Naive B cell (primary cell): ENCODE measurements around the gene MAP4K5. TPM values are rescaled to one million over a fixed set of nuclear protein-coding genes. Genes with fewer than 3 reads are reported as not detected.

Experiments used
- ATAC-seq, 2 donors: fragments of 150-1000 bp; cut with Tn5 transposase; 2 replicates each; pipeline ENCODE4 v1.10.0; 2021; ENCODE audit warnings: low read depth in 2 of 2, mild to moderate bottlenecking in 2 of 2, moderate library complexity in 2 of 2
- DNase-seq: peaks from one replicate; pipeline ENCODE4 v3.0.0; 2022
- H3K27ac Mint-ChIP-seq, 6 donors: one replicate each; pipeline ENCODE4 v1.8.0; 2020 to 2022; ENCODE audit warnings: mild to moderate bottlenecking in 6 of 6, mixed read lengths in 6 of 6, moderate library complexity in 5 of 6, inconsistent platforms in 2 of 6
- H3K27me3 Mint-ChIP-seq, 3 donors: one replicate each; pipeline ENCODE4 v1.8.0; 2021 to 2022; ENCODE audit warnings: mixed read lengths in 3 of 3, mild to moderate bottlenecking in 1 of 3
- H3K36me3 Mint-ChIP-seq, 2 donors: one replicate each; pipeline ENCODE4 v1.8.0; 2020 to 2022; ENCODE audit warnings: mixed read lengths in 2 of 2, inconsistent platforms in 1 of 2, mild to moderate bottlenecking in 1 of 2
- H3K4me1 Mint-ChIP-seq, 3 donors: one replicate each; pipeline ENCODE4 v1.8.0; 2020 to 2022; ENCODE audit warnings: mixed read lengths in 3 of 3, inconsistent platforms in 1 of 3, mild to moderate bottlenecking in 1 of 3, moderate library complexity in 1 of 3
- H3K4me3 Mint-ChIP-seq, 8 donors: one replicate each; pipeline ENCODE4 v1.8.0; 2020 to 2022; ENCODE audit warnings: mild to moderate bottlenecking in 8 of 8, mixed read lengths in 8 of 8, moderate library complexity in 8 of 8, inconsistent platforms in 2 of 8
- H3K9me3 Mint-ChIP-seq, 7 donors: one replicate each; pipeline ENCODE4 v1.8.0; 2020 to 2022; ENCODE audit warnings: mixed read lengths in 7 of 7, mild to moderate bottlenecking in 5 of 7, inconsistent platforms in 2 of 7, moderate library complexity in 1 of 7
- polyA plus RNA-seq, 6 donors: library from polyadenylated mRNA; unstranded; fragments of 300-500 nt; fragmentation: Illumina TruSeq; gene quantifications; one replicate each; pipeline ENCODE4 v1.2.3, GENCODE V29; 2021; ENCODE audit warnings: low read depth in 6 of 6

The MAP4K5 gene
- polyA plus RNA-seq, 6 donors from 2014 or later: 25.8 to 45.3 (median 35.4) TPM

GRCh38 chr14:50497351-50497750, 35.0 kb downstream of the MAP4K5 start:
- Mint-ChIP-seq H3K4me3 (no peak overlapping the region), H3K9me3 (no peaks in the 10 kb centered on the region), H3K27ac (no peak overlapping the region), H3K27me3 (no peaks in the 10 kb centered on the region), H3K36me3 (peaks cover 4 to 10% of the 10 kb centered on the region in 2 donors), H3K4me1 (peaks cover 0 to 19% (median 17%) of the 10 kb centered on the region in 3 donors)
- ATAC-seq (no peak), DNase-seq (no peak)

GRCh38 chr14:50489851-50490250, 42.5 kb downstream of the MAP4K5 start:
- Mint-ChIP-seq H3K4me1 (peaks cover 6 to 10% (median 8%) of the 10 kb centered on the region in 3 donors), H3K27me3 (no peaks in the 10 kb centered on the region), H3K9me3 (no peaks in the 10 kb centered on the region), H3K36me3 (peaks cover 0 to 7% of the 10 kb centered on the region in 2 donors), H3K4me3 (no peak overlapping the region), H3K27ac (peak overlapping the region in 3 of 6 donors; percentile 4 to 13 (median 12))
- ATAC-seq: no peak
- no peak for DNase-seq

GRCh38 chr14:50488521-50488920, 43.8 kb downstream of the MAP4K5 start:
- peaks cover 4 to 10% (median 6%) of the 10 kb centered on the region in 3 donors for H3K4me1 Mint-ChIP-seq
- DNase-seq (no peak), ATAC-seq (no peak)
- peaks cover 0 to 7% of the 10 kb centered on the region in 2 donors for H3K36me3 Mint-ChIP-seq
- H3K27ac Mint-ChIP-seq: peak overlapping the region in 1 of 6 donors; percentile 21
- H3K4me3 Mint-ChIP-seq: no peak overlapping the region
- H3K27me3 Mint-ChIP-seq: no peaks in the 10 kb centered on the region
- H3K9me3 Mint-ChIP-seq: no peaks in the 10 kb centered on the region

GRCh38 chr14:50479041-50479440, 53.3 kb downstream of the MAP4K5 start:
- peaks cover 11 to 21% of the 10 kb centered on the region in 2 donors for H3K36me3 Mint-ChIP-seq
- DNase-seq: no peak
- H3K9me3 Mint-ChIP-seq: peaks cover 0 to 8% (median 2%) of the 10 kb centered on the region in 7 donors
- no peaks in the 10 kb centered on the region for H3K4me1 Mint-ChIP-seq
- H3K27ac Mint-ChIP-seq: peak overlapping the region in 1 of 6 donors; percentile 5
- H3K4me3 Mint-ChIP-seq: no peak overlapping the region
- no peak for ATAC-seq
- no peaks in the 10 kb centered on the region for H3K27me3 Mint-ChIP-seq

GRCh38 chr14:50477760-50478159, 54.6 kb downstream of the MAP4K5 start:
- no peak overlapping the region for H3K4me3 Mint-ChIP-seq
- peak overlapping the region in 1 of 6 donors; percentile 88 for H3K27ac Mint-ChIP-seq
- ATAC-seq (no peak), DNase-seq (no peak)
- no peaks in the 10 kb centered on the region for H3K4me1 Mint-ChIP-seq
- H3K9me3 Mint-ChIP-seq: peaks cover 0 to 11% (median 5%) of the 10 kb centered on the region in 7 donors
- no peaks in the 10 kb centered on the region for H3K27me3 Mint-ChIP-seq
- peaks cover 20 to 26% of the 10 kb centered on the region in 2 donors for H3K36me3 Mint-ChIP-seq

- ATAC-seq: no peak
- H3K4me1 Mint-ChIP-seq: no peaks in the 10 kb centered on the region
- DNase-seq: no peak
- no peak overlapping the region for H3K4me3 Mint-ChIP-seq
- peaks cover 0 to 28% (median 16%) of the 10 kb centered on the region in 7 donors for H3K9me3 Mint-ChIP-seq
- H3K27me3 Mint-ChIP-seq: no peaks in the 10 kb centered on the region
- no peak overlapping the region for H3K27ac Mint-ChIP-seq
- peaks cover 36 to 39% of the 10 kb centered on the region in 2 donors for H3K36me3 Mint-ChIP-seq
Measured at GRCh38 chr14:50476134-50476533, 56.2 kb downstream of the MAP4K5 start.

DNA sequence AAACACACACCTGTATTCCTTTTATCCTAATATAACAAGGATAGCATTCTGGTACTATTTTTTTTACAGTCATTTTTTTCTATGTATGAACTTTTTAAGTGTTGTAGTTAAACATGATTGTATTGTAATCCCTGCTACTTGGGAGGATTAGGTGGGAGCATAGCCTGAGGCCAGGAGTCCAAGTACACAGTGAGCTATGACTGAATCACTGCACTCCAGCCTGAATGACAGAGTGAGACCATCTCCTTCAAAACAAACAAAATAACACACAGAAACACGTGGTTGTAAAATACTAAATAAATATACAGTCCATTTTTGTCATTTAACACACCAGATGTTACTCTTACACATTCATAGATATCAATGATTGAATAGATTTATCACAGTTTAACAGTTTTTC, 56.9 kb downstream of the MAP4K5 start:
- Mint-ChIP-seq H3K4me1 (no peaks in the 10 kb centered on the region), H3K36me3 (peaks cover 39 to 45% of the 10 kb centered on the region in 2 donors), H3K27me3 (no peaks in the 10 kb centered on the region), H3K9me3 (peaks cover 0 to 32% (median 16%) of the 10 kb centered on the region in 7 donors), H3K4me3 (no peak overlapping the region), H3K27ac (no peak overlapping the region)
- no peak for ATAC-seq
- DNase-seq: no peak

GRCh38 chr14:50471838-50472465, 60.4 kb downstream of the MAP4K5 start:
- no peak overlapping the region for H3K4me3 Mint-ChIP-seq
- H3K36me3 Mint-ChIP-seq: peaks cover 54 to 64% of the 10 kb centered on the region in 2 donors
- H3K27ac Mint-ChIP-seq: no peak overlapping the region
- peaks cover 0 to 32% (median 16%) of the 10 kb centered on the region in 7 donors for H3K9me3 Mint-ChIP-seq
- no peaks in the 10 kb centered on the region for H3K27me3 Mint-ChIP-seq
- DNase-seq (no peak), ATAC-seq (no peak)
- H3K4me1 Mint-ChIP-seq: no peaks in the 10 kb centered on the region

DNA sequence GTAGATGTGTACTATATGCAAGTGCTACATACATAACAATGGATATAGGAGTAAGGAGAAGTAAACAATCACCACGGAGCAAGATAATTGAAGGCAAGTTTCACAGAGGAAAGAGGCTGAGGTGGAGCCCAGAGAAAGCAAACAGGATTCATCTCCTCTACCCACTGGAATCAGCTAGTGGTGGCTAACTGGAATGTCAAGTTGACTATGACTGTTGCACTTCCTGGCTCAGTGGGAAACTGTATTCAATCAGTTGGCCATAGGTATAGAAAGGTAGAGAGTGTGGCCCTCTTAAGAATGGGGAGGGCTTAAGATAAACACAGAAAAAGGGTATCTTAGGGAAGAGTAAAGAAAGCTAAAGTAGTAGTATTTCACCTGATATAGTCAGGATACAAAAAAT, 62.4 kb downstream of the MAP4K5 start:
- Mint-ChIP-seq H3K27me3 (no peaks in the 10 kb centered on the region), H3K4me3 (no peak overlapping the region), H3K4me1 (no peaks in the 10 kb centered on the region), H3K36me3 (peaks cover 54 to 62% of the 10 kb centered on the region in 2 donors), H3K27ac (peak overlapping the region in 1 of 6 donors; percentile 5), H3K9me3 (peaks cover 0 to 32% (median 16%) of the 10 kb centered on the region in 7 donors)
- DNase-seq (no peak), ATAC-seq (no peak)

GRCh38 chr14:50462111-50462510, 70.3 kb downstream of the MAP4K5 start:
- ATAC-seq (no peak), DNase-seq (no peak)
- H3K4me1 Mint-ChIP-seq: no peaks in the 10 kb centered on the region
- H3K36me3 Mint-ChIP-seq: peaks cover 0 to 15% of the 10 kb centered on the region in 2 donors
- no peaks in the 10 kb centered on the region for H3K9me3 Mint-ChIP-seq
- no peak overlapping the region for H3K4me3 Mint-ChIP-seq
- peak overlapping the region in 1 of 6 donors; percentile 34 for H3K27ac Mint-ChIP-seq
- no peaks in the 10 kb centered on the region for H3K27me3 Mint-ChIP-seq

- no peak for DNase-seq
- Mint-ChIP-seq H3K36me3 (peaks cover 34 to 46% of the 10 kb centered on the region in 2 donors), H3K27me3 (no peaks in the 10 kb centered on the region), H3K4me1 (no peaks in the 10 kb centered on the region), H3K27ac (no peak overlapping the region), H3K4me3 (no peak overlapping the region), H3K9me3 (peaks cover 0 to 13% (median 5%) of the 10 kb centered on the region in 7 donors)
- ATAC-seq: no peak
Measured at GRCh38 chr14:50453869-50454268, 78.5 kb downstream of the MAP4K5 start.

- ATAC-seq: no peak
- DNase-seq: no peak
- no peaks in the 10 kb centered on the region for H3K4me1 Mint-ChIP-seq
- no peaks in the 10 kb centered on the region for H3K27me3 Mint-ChIP-seq
- peak overlapping the region in 1 of 6 donors; percentile 16 for H3K27ac Mint-ChIP-seq
- peaks cover 0 to 13% (median 5%) of the 10 kb centered on the region in 7 donors for H3K9me3 Mint-ChIP-seq
- H3K36me3 Mint-ChIP-seq: peaks cover 34 to 52% of the 10 kb centered on the region in 2 donors
- H3K4me3 Mint-ChIP-seq: no peak overlapping the region
Measured at GRCh38 chr14:50452979-50453705, 79.2 kb downstream of the MAP4K5 start.

DNA sequence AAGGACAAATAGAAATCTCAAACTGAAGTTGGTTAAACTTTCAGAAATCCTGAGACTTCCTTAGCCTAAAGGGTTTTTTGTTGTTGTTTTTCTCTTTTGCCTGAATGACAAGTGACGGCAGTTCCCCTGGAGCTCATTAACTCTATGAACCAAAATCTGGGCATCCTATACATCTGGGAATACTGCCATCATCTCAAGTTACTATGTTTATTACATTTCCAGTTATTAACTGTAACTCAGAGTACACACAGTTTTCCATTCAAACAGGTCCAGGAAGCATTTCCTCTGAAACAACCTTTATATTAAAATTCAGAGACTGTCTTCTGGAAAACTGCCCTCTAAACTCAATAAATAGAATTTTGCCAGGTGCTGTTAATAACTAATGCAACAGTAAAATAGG, 80.1 kb downstream of the MAP4K5 start:
- no peak for ATAC-seq
- H3K27ac Mint-ChIP-seq: no peak overlapping the region
- H3K9me3 Mint-ChIP-seq: peaks cover 0 to 13% (median 5%) of the 10 kb centered on the region in 7 donors
- H3K4me1 Mint-ChIP-seq: no peaks in the 10 kb centered on the region
- no peak overlapping the region for H3K4me3 Mint-ChIP-seq
- H3K27me3 Mint-ChIP-seq: no peaks in the 10 kb centered on the region
- DNase-seq: no peak
- H3K36me3 Mint-ChIP-seq: peaks cover 34 to 52% of the 10 kb centered on the region in 2 donors

DNA sequence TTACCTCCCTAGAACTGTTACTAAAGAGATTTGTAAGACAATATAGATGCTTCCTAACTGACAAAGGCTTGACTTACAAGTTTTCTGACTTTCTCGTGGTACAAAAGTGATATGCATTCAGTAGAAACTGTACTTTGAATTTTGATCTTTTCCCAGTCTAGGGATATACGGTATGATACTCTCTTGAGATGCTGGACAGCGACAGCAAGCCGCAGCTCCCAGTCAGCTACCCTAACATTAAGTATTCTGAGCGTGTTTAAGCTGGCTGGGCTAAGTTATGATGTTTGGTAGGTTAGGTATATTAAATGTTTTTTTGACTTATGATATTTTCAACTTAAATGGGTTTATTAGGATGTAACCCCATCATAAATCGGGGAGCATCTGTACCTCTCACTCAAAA, 80.5 kb downstream of the MAP4K5 start:
- H3K27me3 Mint-ChIP-seq: no peaks in the 10 kb centered on the region

More for the DNA sequence above, 80.5 kb downstream of the MAP4K5 start:
- no peak for ATAC-seq
- no peak overlapping the region for H3K27ac Mint-ChIP-seq
- H3K4me1 Mint-ChIP-seq: no peaks in the 10 kb centered on the region
- peaks cover 34 to 52% of the 10 kb centered on the region in 2 donors for H3K36me3 Mint-ChIP-seq
- no peak for DNase-seq
- no peak overlapping the region for H3K4me3 Mint-ChIP-seq
- peaks cover 0 to 13% (median 5%) of the 10 kb centered on the region in 7 donors for H3K9me3 Mint-ChIP-seq
